ENCODE results near the gene ABHD14A.

ABHD14A gene

DNA sequence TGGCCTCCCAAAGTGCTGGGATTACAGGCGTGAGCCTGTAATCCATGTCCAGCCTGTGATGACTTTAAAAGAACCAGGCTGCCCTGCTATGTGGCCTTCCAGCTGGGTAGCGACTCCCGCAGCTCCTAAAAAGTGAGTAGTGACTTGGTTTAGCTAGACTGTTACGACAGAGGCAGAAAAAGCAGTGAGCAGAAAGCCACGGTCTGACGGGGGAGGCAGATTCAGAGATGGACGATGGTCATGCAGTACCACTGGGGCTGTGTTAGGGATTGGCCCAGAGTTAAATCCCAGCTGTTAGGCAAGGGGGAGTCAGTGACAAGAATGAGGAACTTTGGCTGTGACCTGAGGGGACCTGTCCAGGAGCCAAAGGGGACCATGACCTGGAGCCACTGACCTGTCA lies 23.9 kb downstream of the ABHD14A start:
- DNase-seq, result no peak

- no peak for DNase-seq
Observed at GRCh38 chr3:51999846-52000245, 25.0 kb downstream of the ABHD14A start.

DNA sequence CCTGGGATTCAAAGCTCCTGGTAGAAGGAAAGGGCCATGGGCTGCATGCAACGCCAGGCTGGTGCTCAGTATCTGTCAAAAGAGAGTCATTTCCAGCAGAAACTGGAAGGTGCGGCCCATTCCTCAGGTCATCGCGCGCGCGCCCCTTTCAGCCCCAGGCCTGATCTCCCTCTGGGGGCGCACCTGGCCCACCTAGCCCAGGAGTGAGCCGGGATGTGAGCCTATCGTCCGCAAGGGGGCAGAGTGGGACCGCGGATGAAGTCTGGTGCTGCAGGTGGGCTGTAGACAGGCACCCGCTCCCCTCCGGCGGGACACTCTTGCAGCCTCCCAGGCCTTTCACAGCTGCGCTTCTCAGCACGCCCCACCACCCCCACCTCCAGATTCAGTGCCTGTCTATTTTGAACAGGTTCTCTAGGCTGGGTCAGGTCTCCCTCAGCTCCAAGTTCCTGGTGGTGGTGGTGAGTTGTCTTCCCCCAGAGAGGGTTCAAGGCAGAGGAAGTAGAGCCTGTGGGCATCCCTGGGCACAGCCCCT lies 26.6 kb downstream of the ABHD14A start:
- DNase-seq, result peak; percentile 85

- DNase-seq, result no peak
Observed at GRCh38 chr3:52002748-52003147, 27.9 kb downstream of the ABHD14A start.

GRCh38 chr3:52004163-52004787 lies 29.4 kb downstream of the ABHD14A start:
- DNase-seq, result no peak

DNA sequence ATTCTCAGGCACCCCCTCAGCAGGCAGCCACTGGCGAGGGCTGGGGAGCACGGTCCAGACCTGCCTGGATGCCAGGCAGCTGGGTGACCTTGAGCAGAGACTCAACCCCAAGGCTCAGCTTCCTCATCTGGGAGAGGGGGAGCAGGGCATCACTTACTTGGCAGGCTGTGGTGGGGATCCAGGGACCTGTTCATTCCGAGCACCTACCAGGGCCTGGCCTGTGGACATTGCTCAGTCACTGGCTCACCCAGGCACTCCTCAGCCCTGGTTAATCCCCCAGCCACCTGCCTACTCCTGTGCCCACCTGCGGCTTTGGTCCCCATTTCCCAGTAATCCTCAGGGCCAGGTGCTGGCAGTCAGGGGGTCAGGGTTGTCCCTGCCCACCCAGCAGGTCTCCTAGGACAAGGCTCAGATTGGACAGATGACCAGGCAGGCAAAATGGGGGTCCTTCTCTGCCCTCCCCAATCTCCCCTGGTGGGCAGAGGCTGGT lies 30.1 kb downstream of the ABHD14A start:
- no peak for DNase-seq

DNA sequence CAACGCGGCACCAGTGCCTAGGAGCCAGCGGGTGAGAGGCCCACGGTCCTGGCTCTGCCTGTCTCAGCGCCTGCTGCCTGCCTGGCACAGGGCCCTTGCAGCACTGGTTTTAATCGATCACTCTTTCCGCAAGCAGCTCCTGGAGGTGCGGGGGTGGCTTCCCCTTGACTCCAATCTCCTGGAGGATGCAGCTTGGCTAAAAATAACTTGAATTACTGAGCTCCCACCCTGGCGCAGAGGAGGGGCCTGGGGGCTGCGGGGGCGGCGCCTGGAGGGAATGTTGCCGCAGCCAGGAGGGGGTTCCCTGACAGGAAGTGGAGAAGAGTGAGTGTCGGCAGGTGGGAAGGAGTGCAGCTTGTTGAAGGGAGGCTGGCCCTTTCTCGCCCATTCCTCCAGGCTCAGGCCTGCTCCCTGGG lies 30.7 kb downstream of the ABHD14A start:
- DNase-seq, result no peak

DNA sequence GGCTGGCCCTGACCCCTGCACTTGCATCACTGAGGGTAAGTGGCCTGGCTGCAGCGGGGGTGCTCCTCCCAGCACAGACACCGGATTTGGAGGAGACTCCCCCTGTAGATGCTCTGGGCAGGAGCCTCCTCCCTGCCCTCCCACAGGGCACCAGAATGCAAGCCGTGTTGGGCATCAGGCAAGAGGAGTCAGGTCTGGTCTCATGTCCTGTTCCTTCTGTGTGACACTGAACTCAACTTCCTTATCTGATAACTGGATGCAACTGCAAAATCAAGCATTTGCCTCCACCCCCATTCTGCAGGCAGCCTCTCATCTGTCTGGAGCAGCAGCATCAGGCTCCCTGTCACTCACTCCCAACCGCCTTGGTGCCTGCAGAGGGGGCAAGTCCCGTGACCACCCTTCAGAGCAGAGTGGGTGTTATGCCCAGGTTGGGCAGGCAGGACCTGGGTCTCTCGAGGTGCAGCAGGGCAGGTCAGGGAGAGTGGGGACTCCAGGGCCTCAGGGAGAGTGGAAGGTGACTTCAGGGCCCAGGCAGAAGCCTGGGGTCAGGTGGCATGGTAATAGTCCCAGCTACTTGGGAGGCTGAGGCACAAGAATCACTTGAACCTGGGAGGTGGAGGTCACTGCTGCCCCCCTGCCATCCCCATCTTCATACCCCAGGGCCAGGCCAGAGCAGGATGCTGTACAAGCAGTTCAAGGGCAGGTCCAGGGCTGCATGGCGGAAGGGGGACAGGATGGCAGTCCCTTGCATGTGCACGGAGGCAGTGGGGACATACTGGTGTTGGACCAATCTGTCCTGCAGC lies 31.4 kb downstream of the ABHD14A start:
- DNase-seq, result no peak

DNA sequence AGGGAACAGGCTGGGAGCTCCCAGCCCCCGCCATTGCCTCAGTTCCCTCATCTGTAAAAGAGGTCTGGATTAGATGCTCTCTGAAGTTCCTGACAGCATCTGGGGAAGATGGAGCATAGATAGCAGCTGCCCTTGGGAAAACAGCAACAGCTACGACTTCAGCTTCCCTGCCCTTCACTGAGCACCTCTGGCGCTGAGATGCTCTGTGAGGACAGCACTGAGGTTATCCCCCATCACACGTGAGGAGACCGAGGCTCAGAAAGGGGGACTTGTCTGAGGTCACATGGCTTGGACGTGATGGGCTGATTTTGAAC lies 31.9 kb downstream of the ABHD14A start:
- DNase-seq, result no peak

GRCh38 chr3:52007291-52007690 lies 32.4 kb downstream of the ABHD14A start:
- DNase-seq, result no peak

DNA sequence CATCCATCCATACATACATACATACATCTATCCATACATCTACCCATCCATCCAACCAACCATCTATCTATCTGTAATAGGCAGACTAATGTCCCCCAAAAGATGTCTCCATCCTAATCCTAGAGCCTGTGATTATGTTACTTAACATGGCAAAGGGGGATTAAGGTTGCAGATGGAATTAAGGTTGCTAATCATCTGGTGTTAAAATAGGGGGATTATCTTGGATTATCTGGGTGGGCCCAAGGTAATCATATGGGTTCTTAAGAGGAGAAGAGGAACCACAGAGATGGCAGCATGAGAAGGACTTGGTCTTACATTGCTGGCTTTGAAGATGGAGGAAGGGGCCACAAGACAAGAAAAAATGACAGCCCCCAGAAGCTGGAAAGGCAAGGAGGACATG lies 35.6 kb downstream of the ABHD14A start:
- no peak for DNase-seq

- no peak for DNase-seq
Observed at GRCh38 chr3:52012699-52013098, 37.8 kb downstream of the ABHD14A start.

DNA sequence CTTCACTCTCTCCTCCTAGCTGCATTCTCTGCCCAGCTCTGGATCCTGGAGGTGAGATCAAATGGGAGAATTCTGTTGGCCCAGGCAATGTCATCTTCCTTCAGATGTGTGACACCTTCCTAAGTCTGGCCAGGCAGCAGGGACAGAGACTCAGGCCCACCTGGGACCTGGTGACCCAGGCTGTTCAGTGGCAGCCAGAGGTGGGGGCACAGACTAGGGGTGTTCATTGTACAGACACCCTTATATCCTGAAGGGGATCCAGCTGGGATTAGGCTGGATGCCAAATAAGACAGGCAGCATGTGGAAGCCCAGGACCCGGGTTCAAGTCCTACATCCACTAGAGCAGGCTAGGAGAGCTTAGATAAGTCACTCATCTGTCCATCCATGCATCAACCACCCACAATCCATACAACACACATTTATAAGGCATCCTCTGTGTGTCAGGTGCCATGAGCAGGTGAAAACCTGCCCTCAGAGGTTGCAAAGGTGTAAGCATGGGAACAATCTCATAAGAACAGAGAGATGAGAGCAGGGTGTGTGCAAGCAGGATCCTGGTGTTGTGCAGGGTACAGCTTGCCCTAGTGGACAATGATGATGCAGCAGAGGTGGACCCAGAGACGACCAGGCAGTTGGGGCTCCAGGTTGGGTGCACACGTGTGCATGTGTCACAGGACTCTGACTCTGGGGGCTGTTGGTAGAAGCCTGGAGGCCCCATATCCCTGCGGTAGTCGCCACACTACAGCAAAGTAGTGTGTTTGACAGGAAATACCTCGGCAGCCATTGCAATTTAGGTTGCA lies 39.1 kb downstream of the ABHD14A start:
- no peak for DNase-seq

GRCh38 chr3:52014613-52015012 lies 39.7 kb downstream of the ABHD14A start:
- no peak for DNase-seq

- DNase-seq, result no peak
Observed at GRCh38 chr3:52015438-52016228, 40.8 kb downstream of the ABHD14A start.

- no peak for DNase-seq
Observed at GRCh38 chr3:52017586-52017985, 42.7 kb downstream of the ABHD14A start.

DNA sequence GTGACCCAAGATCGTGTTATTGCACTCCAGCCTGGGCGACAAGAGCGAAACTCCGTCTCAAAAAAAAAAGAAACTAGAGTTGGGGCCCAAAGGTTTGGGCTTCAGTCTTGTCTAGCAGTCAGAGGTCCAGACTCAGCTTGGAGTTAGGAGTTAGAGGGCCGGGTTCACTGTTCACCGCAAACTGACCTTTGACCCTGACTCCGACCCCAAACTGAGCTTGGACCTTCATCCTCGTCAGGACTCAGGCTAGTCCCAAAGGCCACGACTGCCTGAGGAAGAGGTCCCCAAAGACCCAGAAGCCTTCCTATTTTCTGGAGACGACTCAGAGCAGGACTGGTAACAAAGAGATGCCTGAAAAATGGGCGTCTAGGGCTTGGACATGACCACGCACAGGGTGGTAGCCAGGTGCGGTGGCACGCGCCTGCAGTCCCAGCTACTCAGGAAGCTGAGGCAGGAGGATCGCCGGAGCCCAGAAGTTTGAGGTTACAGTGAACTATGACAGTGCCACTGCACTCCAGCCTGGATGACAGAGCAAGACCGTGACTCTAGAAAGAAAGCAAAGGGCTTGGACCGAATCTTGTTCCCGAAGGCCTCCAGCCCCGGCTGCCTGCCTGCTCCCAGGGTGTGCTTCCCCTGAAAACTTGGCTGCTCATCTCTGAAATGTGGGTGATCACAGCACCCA lies 43.6 kb downstream of the ABHD14A start:
- DNase-seq, result no peak

GRCh38 chr3:52019352-52020080 lies 44.7 kb downstream of the ABHD14A start:
- no peak for DNase-seq

DNA sequence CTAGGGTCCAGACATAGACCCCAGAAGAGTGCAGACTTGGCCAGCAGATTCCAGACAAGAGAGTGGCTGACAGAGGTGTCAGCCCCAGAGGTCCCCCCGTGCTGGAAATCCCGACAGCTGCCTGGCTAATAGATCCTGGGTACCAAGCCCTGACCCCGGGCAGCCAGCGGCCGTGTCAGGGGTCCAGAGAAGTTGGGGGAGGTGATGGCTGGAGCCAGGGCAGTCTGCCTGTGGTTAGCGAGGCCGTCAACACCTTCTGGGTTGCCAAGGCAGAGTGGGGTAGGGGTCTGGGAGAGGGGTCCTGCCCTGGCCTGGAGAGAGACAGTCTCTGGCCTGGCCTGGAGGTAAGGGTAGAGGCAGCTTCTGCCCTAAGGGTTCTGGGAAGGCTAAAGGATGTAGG lies 45.9 kb downstream of the ABHD14A start:
- no peak for DNase-seq

GRCh38 chr3:52021489-52022268 lies 46.8 kb downstream of the ABHD14A start:
- no peak for DNase-seq
